GM12878 (cell line): ENCODE results near the gene DYRK4. TPM values are rescaled to one million over a fixed set of nuclear protein-coding genes. Genes with fewer than 3 reads are reported as not detected.

Experiments used
- ATAC-seq: fragments of 200-7000 bp; cut with Tn5 transposase; 3 replicates; pipeline ENCODE4 v1.9.1; 2020; ENCODE audit warnings: mild to moderate bottlenecking, moderate library complexity
- BruUV-seq: library from RNA; stranded (reverse); fragments of 400-500 nt; replicated peaks from 2 replicates; lab custom pipeline; 2021; lab: Mats Ljungman, UMichigan
- CTCF ChIA-PET: fragments of 300-600 bp; sonication (Branson Sonifier 250); formaldehyde crosslinking; extraction: SDS; loops from one replicate; lab custom pipeline; 2021; ENCODE audit warnings: inconsistent platforms; lab: Yijun Ruan, JAX
- POLR2A ChIA-PET: fragments of 350-600 bp; formaldehyde crosslinking; extraction: SDS; loops from one replicate; lab custom pipeline; 2021; ENCODE audit warnings: inconsistent platforms; lab: Charles Lee
- RAD21 ChIA-PET: fragments of 300-600 bp; sonication (Branson Sonifier 250); formaldehyde crosslinking; loops from one replicate; lab custom pipeline; 2023; ENCODE audit warnings: antibody characterized with exemption; ENCODE audit not compliant: unreplicated experiment; lab: Charles Lee
- SMC1A ChIA-PET: fragments of 300-600 bp; sonication (Branson Sonifier 250); formaldehyde crosslinking; loops from one replicate; lab custom pipeline; 2023; ENCODE audit not compliant: unreplicated experiment, uncharacterized antibody; lab: Charles Lee
- DNase-seq: peaks from one replicate; pipeline ENCODE4 v3.0.0-alpha.2; 2011; ENCODE audit warnings: low read depth, low spot score
- FAIRE-seq: peaks from 3 replicates; lab custom pipeline; 2011; peaks lifted over from hg19 to GRCh38; lab: Jason Lieb, UNC
- H2AFZ ChIP-seq: 2 replicates; pipeline ENCODE4 v1.6.0; 2011; ENCODE audit warnings: low read depth, low read length, control low read depth; ENCODE audit not compliant: control insufficient read depth
- H3K27ac ChIP-seq: 2 replicates; pipeline ENCODE4 v1.5.1; 2011; ENCODE audit warnings: control low read depth; ENCODE audit not compliant: control insufficient read depth, insufficient read depth
- H3K27me3 ChIP-seq, 2 experiments: replicated peaks in 1 of 2; 2 replicates each; pipeline versions ENCODE4 v1.6.0 to v1.6.1; 2011; ENCODE audit warnings: low read length in 1 of 2; ENCODE audit not compliant: control insufficient read depth in 2 of 2, insufficient read depth in 2 of 2
- H3K36me3 ChIP-seq, 2 experiments: 2 replicates each; pipeline ENCODE4 v1.5.1; 2011; ENCODE audit warnings: low read length in 1 of 2; ENCODE audit not compliant: control insufficient read depth in 2 of 2, insufficient read depth in 2 of 2
- H3K4me1 ChIP-seq: 2 replicates; pipeline ENCODE4 v1.6.1; 2011; ENCODE audit warnings: mild to moderate bottlenecking, low read length, moderate library complexity, mixed read lengths; ENCODE audit not compliant: control insufficient read depth, insufficient read depth
- H3K4me2 ChIP-seq: 2 replicates; pipeline ENCODE4 v1.6.0; 2011; ENCODE audit warnings: control low read depth; ENCODE audit not compliant: control insufficient read depth, insufficient read depth
- H3K4me3 ChIP-seq: fragments of 200-600 bp; sonication (generic); 2 replicates; pipeline ENCODE4 v1.5.1; 2016
- H3K79me2 ChIP-seq: 2 replicates; pipeline ENCODE4 v1.6.0; 2011; ENCODE audit warnings: low read length; ENCODE audit not compliant: control insufficient read depth, insufficient read depth
- H3K9ac ChIP-seq: 2 replicates; pipeline ENCODE4 v1.8.0; 2011; ENCODE audit warnings: low read length, control low read depth, mixed read lengths; ENCODE audit not compliant: control insufficient read depth, insufficient read depth
- H3K9me3 ChIP-seq: replicated peaks from 3 replicates; pipeline ENCODE4 v1.5.1; 2011; ENCODE audit warnings: mild to moderate bottlenecking, low read length; ENCODE audit not compliant: control insufficient read depth, insufficient read depth
- H4K20me1 ChIP-seq: 2 replicates; pipeline ENCODE4 v1.6.0; 2011; ENCODE audit not compliant: control insufficient read depth, insufficient read depth
- BCLAF1 ChIP-seq: fragments of 450-650 bp; IDR thresholded peaks from 2 replicates; pipeline ENCODE4 v1.6.1; 2017; ENCODE audit warnings: antibody characterized with exemption, mild to moderate bottlenecking, moderate library complexity
- BHLHE40 ChIP-seq, 2 experiments: fragments of 450-650 bp in 1 of 2; IDR thresholded peaks; 2 replicates each; pipeline ENCODE4 v1.6.1; 2011 to 2017; ENCODE audit warnings: low read depth in 2 of 2, borderline replicate concordance in 1 of 2, improper control_type of control experiment in 1 of 2, low read length in 1 of 2, mild to moderate bottlenecking in 1 of 2
- CBFB ChIP-seq: IDR thresholded peaks from 2 replicates; pipeline ENCODE4 v1.6.1; 2016; ENCODE audit warnings: antibody characterized with exemption, low read depth
- CEBPZ ChIP-seq: fragments of 150-350 bp; IDR thresholded peaks from 2 replicates; pipeline ENCODE4 v1.6.1; 2016; ENCODE audit warnings: low read depth, low read length
- E2F4 ChIP-seq: IDR thresholded peaks from 2 replicates; pipeline ENCODE4 v1.6.1; 2012; ENCODE audit warnings: low read depth, low read length, improper control_type of control experiment
- E4F1 ChIP-seq: fragments of 450-650 bp; IDR thresholded peaks from 2 replicates; pipeline ENCODE4 v1.6.1; 2018; ENCODE audit warnings: borderline replicate concordance, mild to moderate bottlenecking; ENCODE audit not compliant: partially characterized antibody
- IKZF1 ChIP-seq: fragments of 450-650 bp; conservative IDR thresholded peaks from 2 replicates; pipeline ENCODE4 v1.6.1; 2017; ENCODE audit warnings: antibody characterized with exemption, mild to moderate bottlenecking
- JUND ChIP-seq: IDR thresholded peaks from 2 replicates; pipeline ENCODE4 v1.6.1; 2012; ENCODE audit warnings: low read depth, mild to moderate bottlenecking, low read length, improper control_type of control experiment, moderate library complexity
- NR2C1 ChIP-seq: fragments of 450-650 bp; IDR thresholded peaks from 2 replicates; pipeline ENCODE4 v1.6.1; 2017; ENCODE audit warnings: antibody characterized with exemption, mild to moderate bottlenecking, moderate library complexity
- SIX5 ChIP-seq: IDR thresholded peaks from 2 replicates; pipeline ENCODE4 v1.6.1; 2011; ENCODE audit warnings: mild to moderate bottlenecking, low read depth, low read length, moderate library complexity; ENCODE audit not compliant: severe bottlenecking
- SP1 ChIP-seq: IDR thresholded peaks from one replicate; pipeline ENCODE4 v1.6.1; 2011; ENCODE audit warnings: low read depth, low read length
- SREBF1 ChIP-seq: IDR thresholded peaks from 2 replicates; pipeline ENCODE4 v1.6.1; 2012; ENCODE audit warnings: mild to moderate bottlenecking, low read length
- ZNF622 ChIP-seq: fragments of 450-650 bp; IDR thresholded peaks from 2 replicates; pipeline ENCODE4 v1.6.1; 2017; ENCODE audit warnings: mild to moderate bottlenecking, inconsistent platforms
- WGBS: methylation state at CpG from one replicate; pipeline ENCODE4 v1.1.6; 2016; ENCODE audit warnings: low lambda C conversion rate; ENCODE audit not compliant: insufficient replicate concordance, insufficient coverage; ENCODE audit errors: missing lambda C conversion rate; 5-methylcytosine and 5-hydroxymethylcytosine counted together
- in situ Hi-C: fragments of 300-500 bp; cut with MboI; formaldehyde crosslinking; loops from 9 replicates; pipeline ENCODE4 v1.14.3; 2018; ENCODE audit warnings: mixed read lengths
- intact Hi-C: fragments of 100-400 bp; cut with micrococcal nuclease; formaldehyde crosslinking; loops from one replicate; pipeline ENCODE4 v1.14.2; 2022; ENCODE audit not compliant: unreplicated experiment
- polyA plus RNA-seq, 11 experiments: library from polyadenylated mRNA; depleted of rRNA in 4 of 11; unstranded in 6 of 11; stranded (reverse) in 5 of 11; fragments of >200 nt; fragmentation: Nextera tagmentation in 4 of 11; fragmentation: Illumina TruSeq in 1 of 11; extraction: Ambion mirVana in 4 of 11; extraction: Trizol in 1 of 11; gene quantifications; 1 replicate in 1 of 11; 2 replicates in 10 of 11; pipeline versions ENCODE4 v1.2.1 to v1.2.3, GENCODE V29; 2011 to 2016; ENCODE audit warnings: inconsistent platforms in 2 of 11, missing spikeins in 2 of 11, low read depth in 1 of 11
- total RNA-seq, 4 experiments: library from RNA; depleted of rRNA in 3 of 4; stranded (reverse); fragments of >200 nt in 3 of 4; fragmentation: Illumina TruSeq in 1 of 4; extraction: Trizol in 1 of 4; gene quantifications; 2 replicates each; pipeline versions ENCODE4 v1.2.1 to v1.2.3, GENCODE V29; 2013 to 2021

The DYRK4 gene
- total and polyA plus RNA-seq, 10 of the 15 experiments (the other 5 are each of a cell fraction or from before 2014, with no cell fraction given) = 30.8 to 66.7 (median 46.8) TPM

- no peak for TF ChIP-seq JUND
- TF ChIP-seq SP1 = no peak
- TF ChIP-seq, all 136 proteins: peak for 0
Measured at GRCh38 chr12:4553943-4554342, 8.1 kb upstream of the DYRK4 start (continued).

GRCh38 chr12:4555804-4556203 lies 6.2 kb upstream of the DYRK4 start:
- ChIA-PET RAD21 (no interaction called here), POLR2A (no interaction called here), SMC1A (no interaction called here), CTCF (no interaction called here)
- Histone ChIP-seq H3K9ac (no peak overlapping the region), H4K20me1 (no peaks in the 10 kb centered on the region), H3K79me2 (no peaks in the 10 kb centered on the region), H3K9me3 (no peaks in the 10 kb centered on the region), H3K4me1 (no peaks in the 10 kb centered on the region), H3K27ac (no peak overlapping the region), H3K4me3 (no peak overlapping the region), H2AFZ (no peak overlapping the region), H3K27me3 (no peaks in the 10 kb centered on the region), H3K36me3 (peaks cover 0 to 24% of the 10 kb centered on the region in 2 experiments; a peak in 2 of 4 replicates), H3K4me2 (no peak overlapping the region)
- WGBS = 98% methylated on average over 2 of the region's 2 CpGs
- FAIRE-seq (no peak), ATAC-seq (no peak), DNase-seq (no peak)
- intact Hi-C loops = no loop called here
- in situ Hi-C loops = no loop called here
- BruUV-seq = no TSS peak
- TF ChIP-seq SREBF1 = no peak
- no peak for TF ChIP-seq CBFB
- TF ChIP-seq E4F1 = no peak
- no peak for TF ChIP-seq SIX5
- TF ChIP-seq ZNF622 = no peak
- no peak for TF ChIP-seq BHLHE40 (IDR thresholded peaks at IDR 0.05; ENCODE audit: borderline replicate concordance in 1 of 2, low read depth in 2 of 2, low read length in 1 of 2)
- TF ChIP-seq NR2C1 = no peak
- TF ChIP-seq CEBPZ = no peak
- TF ChIP-seq E2F4 = no peak
- TF ChIP-seq IKZF1 = no peak
- no peak for TF ChIP-seq BCLAF1
